GM18502 (cell line): ENCODE measurements around the gene LMTK2.

Source experiments
- ATAC-seq: cut with Tn5 transposase; IDR thresholded peaks from one replicate; pipeline ENCODE4 v1.9.1; 2021; ENCODE audit warnings: mild to moderate bottlenecking; ENCODE audit not compliant: unreplicated experiment, poor library complexity

Gene LMTK2

DNA sequence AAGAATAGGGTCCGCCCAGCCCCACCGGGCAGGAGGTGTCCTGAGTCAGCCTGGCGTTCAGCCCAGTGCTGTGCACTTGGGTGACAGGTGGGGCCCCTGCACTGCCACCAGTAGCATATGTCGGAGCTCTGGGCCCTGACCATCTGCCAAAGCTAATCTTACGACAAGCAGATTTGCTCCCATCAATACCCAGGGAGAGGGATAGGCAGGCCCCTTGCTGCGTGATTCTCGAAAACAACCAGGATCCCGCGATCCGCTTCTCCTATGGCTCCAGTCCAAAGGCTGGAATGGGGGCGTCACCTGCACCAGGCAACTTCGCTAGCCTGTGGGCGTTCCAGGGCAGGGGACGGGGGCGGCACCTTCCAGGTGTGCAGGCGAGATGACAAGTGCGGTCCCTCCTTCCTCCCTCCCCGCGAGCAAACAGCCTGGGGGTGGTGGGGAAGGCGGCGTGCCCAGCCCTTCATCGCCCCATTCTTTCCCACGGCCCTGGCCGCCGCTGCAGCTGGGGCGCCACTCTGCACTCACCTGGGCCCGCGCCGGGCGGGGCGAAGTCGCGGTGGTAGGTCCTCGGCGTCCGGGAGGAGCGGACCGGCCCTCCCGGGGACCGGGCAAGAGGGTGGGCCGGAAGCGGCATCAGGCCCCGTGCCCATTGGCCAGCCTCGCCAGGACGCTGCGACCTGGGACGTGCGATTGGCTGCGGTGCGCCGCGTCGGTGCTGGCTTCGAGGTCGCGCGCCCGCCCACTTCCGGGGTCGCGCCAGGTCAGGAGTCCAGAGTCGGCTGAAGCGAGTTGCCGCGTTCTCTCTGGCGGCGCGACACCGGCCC lies 145.2 kb downstream of the LMTK2 start, which contains the start of gene TECPR1:
TSS of gene TECPR1 (minus strand) at position 632 of the 824 bp plus-strand sequence. CDS start 6,086 bp downstream, outside the sequence.
- ATAC-seq: peak; percentile 98

DNA sequence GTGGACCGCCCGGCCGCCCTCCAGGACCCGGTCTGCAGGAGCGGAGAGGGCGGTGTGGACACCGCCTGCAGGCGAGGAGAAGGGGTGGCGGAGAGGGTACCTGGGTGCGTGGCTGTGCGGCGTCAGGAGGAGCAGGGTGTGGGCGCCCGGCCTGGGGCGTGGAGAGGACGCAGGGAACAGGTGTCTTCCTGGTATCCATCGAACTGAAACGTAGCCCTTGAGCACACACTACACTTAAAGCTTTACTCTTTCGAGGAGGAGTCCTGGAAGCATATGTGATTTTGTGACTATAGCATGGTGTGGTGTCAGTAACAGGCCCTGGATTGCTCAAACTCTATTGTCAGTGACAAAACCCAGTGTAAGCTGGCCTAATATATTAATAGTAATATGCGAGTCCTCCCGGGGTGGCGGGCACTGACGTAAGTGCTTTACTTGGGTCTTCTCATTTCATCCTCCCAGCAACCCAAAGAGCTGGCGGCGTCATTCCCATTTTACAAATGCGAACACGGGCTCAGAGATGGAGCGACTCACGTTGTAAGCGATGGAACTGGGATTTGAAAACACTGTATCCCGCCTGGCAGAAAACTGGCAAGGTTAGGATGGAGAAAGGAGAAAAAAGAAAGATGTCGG lies 145.9 kb downstream of the LMTK2 start:
- peak; percentile 43 for ATAC-seq

DNA sequence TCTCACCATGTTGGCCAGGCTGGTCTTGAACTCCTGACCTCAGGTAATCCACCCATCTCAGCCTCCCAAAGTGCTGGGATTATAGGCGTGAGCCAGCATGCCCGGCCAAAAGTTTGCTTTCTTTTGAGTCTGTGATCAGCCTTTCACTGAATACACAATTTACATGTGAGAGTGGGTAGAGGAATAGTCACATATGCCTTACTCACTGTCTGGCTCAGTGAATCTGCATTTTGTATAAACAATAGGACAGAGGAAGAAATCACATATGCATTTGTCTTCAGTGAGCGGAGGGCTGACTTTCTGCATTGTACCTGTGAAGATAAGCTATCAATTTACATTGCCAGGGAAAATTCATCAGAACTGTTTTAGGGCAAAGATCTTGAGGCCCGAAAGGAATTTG lies 147.9 kb downstream of the LMTK2 start:
- ATAC-seq: no peak

DNA sequence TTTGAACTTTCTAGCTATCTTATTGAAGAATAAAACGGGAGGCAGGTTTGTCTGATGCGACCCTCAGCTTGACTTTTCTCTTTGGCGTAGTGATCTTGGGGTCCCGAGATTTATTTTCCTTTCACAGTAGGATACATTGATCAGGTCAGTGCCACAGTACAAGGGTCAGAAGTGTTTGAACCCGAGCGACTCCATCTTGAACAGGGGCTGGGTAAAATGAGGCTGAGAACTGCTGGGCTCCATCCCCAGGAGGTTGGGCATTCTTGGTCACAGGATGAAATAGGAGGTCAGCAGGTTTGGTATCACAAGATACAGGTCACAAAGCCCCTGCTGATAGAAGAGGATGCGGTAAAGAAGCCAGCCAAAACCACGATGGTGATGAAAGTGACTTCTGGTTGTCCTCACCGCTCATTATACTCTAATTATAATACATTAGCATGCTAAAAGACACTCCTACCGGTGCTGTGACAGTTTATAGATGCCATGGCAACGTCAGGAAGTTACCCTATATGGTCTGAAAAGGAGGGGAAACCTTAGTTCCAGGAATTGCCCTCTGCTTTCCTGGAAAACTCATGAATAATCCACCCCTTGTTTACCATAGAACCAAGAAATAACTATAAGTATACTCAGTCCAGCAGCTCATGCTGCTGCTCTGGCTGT lies 148.4 kb downstream of the LMTK2 start:
- ATAC-seq: no peak

DNA sequence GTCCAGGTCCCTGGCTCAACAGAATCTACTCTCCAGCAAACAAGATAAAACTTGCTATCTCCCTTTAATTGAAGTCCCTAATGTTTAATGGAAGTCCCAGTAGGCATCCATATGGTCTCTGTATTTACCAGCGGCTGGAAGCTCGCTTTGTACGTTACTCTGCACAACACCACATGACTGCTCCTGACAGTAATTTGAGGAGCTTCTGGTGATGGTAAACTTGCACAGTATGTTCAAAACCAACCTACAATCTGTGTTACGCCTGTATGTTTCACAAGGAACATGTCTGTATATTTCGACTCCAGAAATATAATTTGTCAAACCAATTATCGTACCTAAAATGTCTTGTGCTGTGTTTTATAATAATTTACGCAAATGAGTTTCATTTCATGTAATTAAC lies 149.8 kb downstream of the LMTK2 start:
- no peak for ATAC-seq

DNA sequence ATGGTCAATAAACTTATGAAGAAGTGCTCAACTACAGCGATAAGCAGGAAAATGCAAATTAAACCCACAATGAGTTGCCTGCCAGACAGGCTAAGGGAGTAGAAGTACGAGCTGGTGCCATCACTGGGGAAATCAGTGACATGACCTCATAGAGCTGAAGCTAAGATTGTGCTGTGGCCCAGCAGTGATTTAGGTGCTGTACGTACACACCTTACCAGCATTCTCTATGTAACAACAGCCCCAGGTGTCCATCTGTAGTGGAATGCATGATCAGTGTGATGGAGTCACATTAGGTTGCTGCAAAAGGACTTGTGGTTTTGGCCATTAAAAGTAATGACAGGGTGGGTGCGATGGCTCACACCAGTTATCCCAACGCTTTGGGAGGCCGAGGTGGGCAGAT lies 151.0 kb downstream of the LMTK2 start:
- ATAC-seq: no peak
